SK-N-SH (cell line): ENCODE results near the gene SLC27A3. TPM values are rescaled to one million over a fixed set of nuclear protein-coding genes. Genes with fewer than 3 reads are reported as not detected.

Source experiments
- CTCF ChIA-PET: fragments of 300-600, 350-600 bp; formaldehyde crosslinking; extraction: SDS; loops from one replicate; lab custom pipeline; 2021; lab: Yijun Ruan, JAX
- POLR2A ChIA-PET: fragments of 350-600 bp; sonication (Branson Sonifier 250); formaldehyde crosslinking; extraction: SDS; loops from one replicate; lab custom pipeline; 2020; ENCODE audit warnings: antibody characterized with exemption, inconsistent platforms; lab: Yijun Ruan, JAX
- DNase-seq: peaks from one replicate; pipeline ENCODE4 v3.0.0; 2012
- H2AFZ ChIP-seq: fragments of 200-600 bp; sonication (generic); 2 replicates; pipeline ENCODE4 v1.8.1; 2016; ENCODE audit warnings: antibody characterized with exemption, mild to moderate bottlenecking, low read depth
- H3F3A ChIP-seq: fragments of 200-600 bp; sonication (generic); replicated peaks from 2 replicates; pipeline ENCODE3; 2016; ENCODE audit warnings: antibody characterized with exemption, mild to moderate bottlenecking; ENCODE audit not compliant: insufficient read depth
- H3K27ac ChIP-seq, 2 experiments: fragments of 200-500 bp in 1 of 2; fragments of 200-600 bp in 1 of 2; sonication (Bioruptor generic) in 1 of 2; sonication (generic), shearing (Covaris generic) in 1 of 2; 2 replicates each; pipeline versions ENCODE4 v1.5.1 to v1.6.1; 2014 to 2016; ENCODE audit warnings: low read depth in 2 of 2, inconsistent platforms in 1 of 2, low read length in 1 of 2, mild to moderate bottlenecking in 1 of 2, mixed read lengths in 1 of 2
- H3K27me3 ChIP-seq: fragments of 200-600 bp; sonication (generic), shearing (Covaris generic); 2 replicates; pipeline ENCODE4 v1.6.1; 2016; ENCODE audit warnings: mixed run types; ENCODE audit not compliant: insufficient read depth
- H3K36me3 ChIP-seq, 2 experiments: fragments of 200-500 bp in 1 of 2; fragments of 200-600 bp in 1 of 2; sonication (Bioruptor generic) in 1 of 2; sonication (generic) in 1 of 2; replicated peaks in 1 of 2; 2 replicates each; pipeline versions ENCODE3 to v1.5.1; 2014 to 2016; ENCODE audit warnings: low read length in 1 of 2, mild to moderate bottlenecking in 1 of 2; ENCODE audit not compliant: insufficient read depth in 2 of 2, control insufficient read depth in 1 of 2
- H3K4me1 ChIP-seq, 2 experiments: fragments of 200-500 bp in 1 of 2; fragments of 200-600 bp in 1 of 2; sonication (Bioruptor generic) in 1 of 2; sonication (generic), shearing (Covaris generic) in 1 of 2; 2 replicates each; pipeline versions ENCODE4 v1.5.1 to v1.6.1; 2014 to 2016; ENCODE audit warnings: low read depth in 1 of 2, low read length in 1 of 2, mixed run types in 1 of 2; ENCODE audit not compliant: insufficient read depth in 2 of 2, control insufficient read depth in 1 of 2
- H3K4me2 ChIP-seq: fragments of 200-600 bp; sonication (generic), shearing (Covaris generic); 2 replicates; pipeline ENCODE4 v1.6.1; 2017; ENCODE audit warnings: mixed run types
- H3K4me3 ChIP-seq, 2 experiments: fragments of 200-500 bp in 1 of 2; fragments of 200-600 bp in 1 of 2; sonication (Bioruptor generic) in 1 of 2; sonication (generic), shearing (Covaris generic) in 1 of 2; 2 replicates each; pipeline versions ENCODE4 v1.5.1 to v1.8.1; 2014 to 2016; ENCODE audit warnings: low read depth in 2 of 2, inconsistent platforms in 1 of 2, low read length in 1 of 2, mild to moderate bottlenecking in 1 of 2, mixed read lengths in 1 of 2, moderate library complexity in 1 of 2
- H3K79me2 ChIP-seq: fragments of 200-600 bp; sonication (generic); 2 replicates; pipeline ENCODE4 v1.8.1; 2017; ENCODE audit warnings: mild to moderate bottlenecking; ENCODE audit not compliant: insufficient read depth
- H3K9ac ChIP-seq: fragments of 200-600 bp; sonication (generic); 2 replicates; pipeline ENCODE4 v1.6.1; 2017; ENCODE audit warnings: mixed run types
- H3K9me2 ChIP-seq: fragments of 200-600 bp; sonication (generic); 2 replicates; pipeline ENCODE4 v1.6.1; 2017; ENCODE audit warnings: mixed run types
- H3K9me3 ChIP-seq: fragments of 200-600 bp; sonication (generic); 2 replicates; pipeline ENCODE4 v1.6.1; 2017; ENCODE audit warnings: mixed run types, mild to moderate bottlenecking, moderate library complexity
- H4K20me1 ChIP-seq: fragments of 200-600 bp; sonication (generic); 2 replicates; pipeline ENCODE4 v1.6.1; 2017; ENCODE audit warnings: mild to moderate bottlenecking, mixed run types; ENCODE audit not compliant: insufficient read depth
- CTCF ChIP-seq: fragments of 200-600 bp; sonication (generic); IDR thresholded peaks from 2 replicates; pipeline ENCODE4 v1.6.1; 2017; ENCODE audit warnings: antibody characterized with exemption, mild to moderate bottlenecking, moderate library complexity
- EP300 ChIP-seq, 2 experiments: IDR thresholded peaks; 2 replicates each; pipeline versions ENCODE4 v1.4.0 to v1.6.1; 2012; ENCODE audit warnings: borderline replicate concordance in 1 of 2, low read depth in 1 of 2, low read length in 1 of 2
- EZH2phosphoT487 ChIP-seq: fragments of 200-600 bp; sonication (generic); IDR thresholded peaks from 2 replicates; pipeline ENCODE4 v1.6.1; 2017; ENCODE audit warnings: low read depth, mixed run types, mild to moderate bottlenecking, antibody characterized with exemption, moderate library complexity, borderline replicate concordance
- FOSL2 ChIP-seq: IDR thresholded peaks from 2 replicates; pipeline ENCODE4 v1.4.0; 2012; ENCODE audit warnings: low read depth, mild to moderate bottlenecking, moderate library complexity, borderline replicate concordance
- FOXM1 ChIP-seq: IDR thresholded peaks from 2 replicates; pipeline ENCODE4 v1.4.0; 2012; ENCODE audit warnings: low read depth, mild to moderate bottlenecking
- PBX3 ChIP-seq: IDR thresholded peaks from 2 replicates; pipeline ENCODE4; 2012
- POLR2AphosphoS5 ChIP-seq: IDR thresholded peaks from 2 replicates; pipeline ENCODE4 v1.6.1; 2012; ENCODE audit warnings: low read depth, low read length
- RAD21 ChIP-seq: IDR thresholded peaks from 2 replicates; pipeline ENCODE4 v1.6.1; 2012; ENCODE audit warnings: mild to moderate bottlenecking, low read length
- RFX5 ChIP-seq: IDR thresholded peaks from 2 replicates; pipeline ENCODE4 v1.6.1; 2012; ENCODE audit warnings: mild to moderate bottlenecking, improper control_type of control experiment, low read length
- RXRA ChIP-seq: IDR thresholded peaks from 2 replicates; pipeline ENCODE4 v1.4.0; 2012; ENCODE audit warnings: low read depth, mild to moderate bottlenecking, borderline replicate concordance
- SIN3A ChIP-seq: IDR thresholded peaks from 2 replicates; pipeline ENCODE4 v1.6.1; 2012; ENCODE audit warnings: low read depth, mild to moderate bottlenecking, low read length, moderate library complexity, borderline replicate concordance
- TAF1 ChIP-seq: IDR thresholded peaks from 2 replicates; pipeline ENCODE4 v1.6.1; 2012; ENCODE audit warnings: low read depth, mild to moderate bottlenecking, low read length, moderate library complexity, borderline replicate concordance
- TCF12 ChIP-seq: IDR thresholded peaks from 2 replicates; pipeline ENCODE4 v1.4.0; 2012
- TEAD4 ChIP-seq: IDR thresholded peaks from 2 replicates; pipeline ENCODE4 v1.4.0; 2012; ENCODE audit warnings: mild to moderate bottlenecking, borderline replicate concordance; ENCODE audit not compliant: insufficient read depth
- USF2 ChIP-seq: fragments of 150-350 bp; IDR thresholded peaks from 2 replicates; pipeline ENCODE4 v1.6.1; 2017; ENCODE audit warnings: antibody characterized with exemption, low read length, low read depth, borderline replicate concordance
- WGBS: methylation state at CpG from one replicate; pipeline ENCODE4 v1.1.6; 2017; ENCODE audit warnings: low lambda C conversion rate; 5-methylcytosine and 5-hydroxymethylcytosine counted together
- polyA plus RNA-seq, 3 experiments: library from polyadenylated mRNA; depleted of rRNA; stranded (reverse); fragments of >200 nt; gene quantifications; 2 replicates each; pipeline ENCODE4 v1.2.3, GENCODE V29; 2012
- TF ChIP-seq, protein P1 (sequence below): fragments of 150-350 bp; IDR thresholded peaks from 2 replicates; pipeline ENCODE4 v1.6.1; 2016; ENCODE audit warnings: mild to moderate bottlenecking, low read depth, low read length

SLC27A3 gene
- polyA plus RNA-seq, 1 of the 3 experiments (the other 2 are of a cell fraction) = 9.0 TPM

DNA sequence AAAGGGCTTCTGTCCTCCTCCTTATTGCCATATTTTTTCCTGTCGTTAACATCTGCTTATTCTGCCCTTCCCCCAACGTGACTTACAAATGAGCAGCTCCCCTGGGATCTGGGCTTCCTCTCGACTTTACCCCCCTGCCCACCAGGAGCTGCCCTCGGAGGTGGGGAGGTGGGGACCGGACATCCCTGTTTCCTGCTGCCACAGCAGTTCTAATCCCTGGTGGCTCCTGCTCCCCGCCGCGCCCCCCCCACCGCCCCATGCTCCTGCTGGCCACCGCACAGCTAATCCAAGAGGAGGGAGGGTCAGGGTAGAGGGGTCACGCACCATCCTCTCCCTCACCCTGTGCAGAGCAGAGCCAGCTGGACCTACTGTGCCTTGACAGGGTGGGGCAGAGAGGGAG is 4.4 kb upstream of the SLC27A3 start:
- H3K9ac ChIP-seq = no peak overlapping the region
- H3F3A ChIP-seq = peaks cover 8% of the 10 kb centered on the region
- H3K79me2 ChIP-seq = no peaks in the 10 kb centered on the region
- no peaks in the 10 kb centered on the region for H3K9me3 ChIP-seq
- ChIA-PET POLR2A (no interaction called here), CTCF (interaction anchor here (1.0 to 6.8 kb wide), 11 partner anchors 9 to 260 kb away, joined by 3 to 60 read pairs (median 3); partner anchors contain the start of genes NPR1 and RAB13)
- peaks cover 4 to 66% of the 10 kb centered on the region in 2 experiments for H3K36me3 ChIP-seq
- H3K4me2 ChIP-seq = no peak overlapping the region
- H3K4me3 ChIP-seq = no peak overlapping the region
- 77% methylated on average over 11 of the region's 11 CpGs for WGBS
- no peak for TF ChIP-seq EP300 (IDR thresholded peaks at IDR 0.05; ENCODE audit: borderline replicate concordance in 1 of 2, low read depth in 1 of 2, low read length in 1 of 2)
- no peak for TF ChIP-seq TCF12
- TF ChIP-seq TAF1 = no peak
- no peak for TF ChIP-seq POLR2AphosphoS5
- no peak for TF ChIP-seq TEAD4
- no peak for TF ChIP-seq FOSL2
- TF ChIP-seq SIN3A = no peak
- TF ChIP-seq PBX3 = no peak
- TF ChIP-seq FOXM1 = no peak
- no peak for TF ChIP-seq USF2
- TF ChIP-seq, protein P1, sequence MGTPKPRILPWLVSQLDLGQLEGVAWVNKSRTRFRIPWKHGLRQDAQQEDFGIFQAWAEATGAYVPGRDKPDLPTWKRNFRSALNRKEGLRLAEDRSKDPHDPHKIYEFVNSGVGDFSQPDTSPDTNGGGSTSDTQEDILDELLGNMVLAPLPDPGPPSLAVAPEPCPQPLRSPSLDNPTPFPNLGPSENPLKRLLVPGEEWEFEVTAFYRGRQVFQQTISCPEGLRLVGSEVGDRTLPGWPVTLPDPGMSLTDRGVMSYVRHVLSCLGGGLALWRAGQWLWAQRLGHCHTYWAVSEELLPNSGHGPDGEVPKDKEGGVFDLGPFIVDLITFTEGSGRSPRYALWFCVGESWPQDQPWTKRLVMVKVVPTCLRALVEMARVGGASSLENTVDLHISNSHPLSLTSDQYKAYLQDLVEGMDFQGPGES = no peak
- TF ChIP-seq RXRA = no peak
- TF ChIP-seq CTCF = no peak
- no peak for TF ChIP-seq EZH2phosphoT487
- TF ChIP-seq RFX5 = no peak
- no peak for TF ChIP-seq RAD21
- H3K9me2 ChIP-seq = no peaks in the 10 kb centered on the region
- peaks cover 0 to 5% of the 10 kb centered on the region in 2 experiments; a peak in 1 of 4 replicates for H3K4me1 ChIP-seq
- no peak for DNase-seq
- H4K20me1 ChIP-seq = no peaks in the 10 kb centered on the region
- no peak overlapping the region for H2AFZ ChIP-seq
- H3K27me3 ChIP-seq = no peaks in the 10 kb centered on the region
- no peak overlapping the region for H3K27ac ChIP-seq
